K562 (cell line): ENCODE data around the gene DRC3. TPM values are rescaled to one million over a fixed set of nuclear protein-coding genes. Genes with fewer than 3 reads are reported as not detected.

ENCODE experiments used
- ELF1 ChIP-seq: fragments of 200-800 bp; sonication (Bioruptor generic); IDR thresholded peaks from 2 replicates; pipeline ENCODE4 v1.6.1; 2016; ENCODE audit warnings: missing genetic modification characterization, missing compliant biosample characterization
- FUS ChIP-seq: fragments of 200-400 bp; formaldehyde crosslinking; optimal IDR thresholded peaks from 2 replicates; pipeline ENCODE3; 2017; ENCODE audit warnings: low read depth, low read length
- GATA2 ChIP-seq: sonication (generic); formaldehyde crosslinking; IDR thresholded peaks from 2 replicates; pipeline ENCODE4 v1.4.0; 2020; ENCODE audit warnings: mild to moderate bottlenecking, missing genetic modification reagents
- KLF1 ChIP-seq: fragments of 450-650 bp; IDR thresholded peaks from 2 replicates; pipeline ENCODE4 v1.6.1; 2016; ENCODE audit warnings: missing genetic modification characterization, missing compliant biosample characterization
- L3MBTL2 ChIP-seq: fragments of 450-650 bp; IDR thresholded peaks from 2 replicates; pipeline ENCODE4 v1.6.1; 2016; ENCODE audit warnings: mild to moderate bottlenecking, moderate library complexity
- TARDBP ChIP-seq: fragments of 450-650 bp; IDR thresholded peaks from 2 replicates; pipeline ENCODE4 v1.6.1; 2016
- polyA plus RNA-seq, 8 experiments: library from polyadenylated mRNA; depleted of rRNA in 4 of 8; stranded (reverse) in 5 of 8; unstranded in 3 of 8; fragments of >200 nt; fragmentation: Nextera tagmentation in 2 of 8; fragmentation: Illumina TruSeq in 1 of 8; extraction: Ambion mirVana in 2 of 8; extraction: Trizol in 1 of 8; gene quantifications; 2 replicates each; pipeline versions ENCODE4 v1.2.1 to v1.2.3, GENCODE V29; 2011 to 2014; ENCODE audit warnings: inconsistent platforms in 1 of 8, missing spikeins in 1 of 8
- total RNA-seq, 7 experiments: library from RNA; depleted of rRNA in 6 of 7; stranded (reverse); fragments of >200 nt in 6 of 7; fragmentation: Illumina TruSeq in 2 of 7; extraction: Trizol in 2 of 7; gene quantifications; 2 replicates each; pipeline versions ENCODE4 v1.2.1 to v1.2.3, GENCODE V29; 2011 to 2021; ENCODE audit warnings: low replicate concordance in 1 of 7
- TF ChIP-seq, protein P1 (sequence below): fragments of 250-450 bp; sonication (Bioruptor Pico); IDR thresholded peaks from 2 replicates; pipeline ENCODE4 v1.5.0; 2021; ENCODE audit warnings: mild to moderate bottlenecking, moderate library complexity
- TF ChIP-seq, protein P2 (sequence below): sonication (generic); formaldehyde crosslinking; IDR thresholded peaks from 2 replicates; pipeline ENCODE4 v1.5.0; 2020; ENCODE audit warnings: missing genetic modification reagents
- TF ChIP-seq, protein P3 (sequence below): sonication (generic); formaldehyde crosslinking; IDR thresholded peaks from 2 replicates; pipeline ENCODE4 v1.8.0; 2022; ENCODE audit warnings: missing genetic modification reagents, mild to moderate bottlenecking, borderline replicate concordance
- TF ChIP-seq, protein P4 (sequence below), 2 experiments: fragments of 450-650 bp; IDR thresholded peaks; 2 replicates each; pipeline ENCODE4 v1.6.1; 2016; ENCODE audit warnings: mild to moderate bottlenecking in 2 of 2, borderline replicate concordance in 1 of 2, low read depth in 1 of 2, moderate library complexity in 1 of 2
- TF ChIP-seq, protein P5 (sequence below): IDR thresholded peaks from 3 replicates; pipeline ENCODE4 v1.6.1; 2011; ENCODE audit warnings: borderline replicate concordance, mild to moderate bottlenecking; ENCODE audit not compliant: insufficient read length, insufficient read depth

DRC3 gene
- total and polyA plus RNA-seq, 9 of the 15 experiments (the other 6 are each of a cell fraction or from before 2014, with no cell fraction given): 0.10 to 0.84 (median 0.30) TPM; not detected in 3

DNA sequence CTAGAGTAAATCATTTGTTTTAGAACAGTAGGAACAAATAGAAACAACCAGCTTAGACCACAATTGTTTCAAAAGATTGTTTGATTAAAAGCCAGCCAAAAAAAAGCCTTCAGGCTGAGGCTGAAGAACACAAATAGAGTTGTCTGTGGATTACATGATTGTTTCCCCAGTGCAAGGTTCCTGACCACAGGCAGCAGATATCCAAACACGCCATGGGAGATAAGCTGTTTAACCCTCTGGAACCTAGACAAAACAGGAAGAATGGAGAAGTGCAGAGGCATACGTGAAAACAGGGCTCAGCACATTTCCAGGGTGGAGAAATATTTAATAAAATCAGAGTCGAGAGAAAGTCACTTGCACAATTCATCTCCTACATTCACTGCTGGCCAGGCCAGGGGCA is 45.3 kb downstream of the DRC3 start (continued):
- TF ChIP-seq, protein P1, sequence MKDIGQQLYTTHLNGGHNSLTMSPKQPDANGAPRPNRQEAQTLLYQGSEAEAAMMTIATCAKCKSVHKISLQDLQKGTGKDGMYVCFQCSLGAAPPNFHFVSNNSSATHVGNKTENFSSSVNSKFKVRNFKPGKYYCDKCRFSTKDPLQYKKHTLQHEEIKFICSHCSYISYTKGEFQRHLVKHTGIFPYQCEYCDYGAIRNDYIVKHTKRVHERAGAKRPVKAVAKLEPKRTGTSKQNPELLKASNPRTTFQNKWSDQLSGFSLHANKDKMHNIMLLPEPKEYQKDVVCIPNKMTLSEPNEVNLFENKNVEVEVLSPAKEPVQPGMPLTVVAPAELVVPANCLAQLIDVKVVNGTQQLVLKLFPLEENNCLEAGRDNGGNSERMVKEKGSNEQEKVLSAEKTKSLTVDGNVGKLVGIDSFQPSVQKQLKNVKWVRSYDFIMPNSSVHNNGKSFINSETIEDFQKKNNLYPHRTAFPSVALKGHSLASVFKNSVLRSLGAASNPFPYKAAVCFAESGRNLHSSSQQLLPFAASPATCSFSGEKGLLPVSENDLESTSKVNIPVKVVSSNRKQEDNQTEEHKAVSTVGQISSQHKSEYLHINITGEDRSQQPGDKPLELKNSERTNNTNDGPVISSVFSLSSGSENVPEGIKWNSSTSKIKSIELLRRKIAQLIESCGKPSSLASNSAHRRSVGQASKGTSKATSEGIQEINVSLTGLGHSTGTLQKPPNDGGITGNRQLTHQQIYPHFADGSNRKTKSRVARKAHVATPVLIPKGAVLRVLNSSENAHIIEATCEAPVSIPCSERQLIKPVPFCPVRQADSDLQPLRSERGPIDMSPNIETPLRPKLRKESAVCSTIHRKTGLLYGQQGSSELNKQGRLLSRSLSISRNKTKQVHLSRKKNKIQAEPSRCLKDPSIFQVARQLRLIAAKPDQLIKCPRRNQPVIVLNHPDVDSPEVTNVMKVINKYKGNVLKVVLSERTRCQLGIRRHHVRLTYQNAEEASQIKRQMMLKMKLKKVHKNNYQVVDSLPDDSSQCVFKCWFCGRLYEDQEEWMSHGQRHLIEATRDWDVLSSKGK (CRISPR knock-in tag): no peak
- TF ChIP-seq, protein P2, sequence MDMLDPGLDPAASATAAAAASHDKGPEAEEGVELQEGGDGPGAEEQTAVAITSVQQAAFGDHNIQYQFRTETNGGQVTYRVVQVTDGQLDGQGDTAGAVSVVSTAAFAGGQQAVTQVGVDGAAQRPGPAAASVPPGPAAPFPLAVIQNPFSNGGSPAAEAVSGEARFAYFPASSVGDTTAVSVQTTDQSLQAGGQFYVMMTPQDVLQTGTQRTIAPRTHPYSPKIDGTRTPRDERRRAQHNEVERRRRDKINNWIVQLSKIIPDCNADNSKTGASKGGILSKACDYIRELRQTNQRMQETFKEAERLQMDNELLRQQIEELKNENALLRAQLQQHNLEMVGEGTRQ: no peak
- TF ChIP-seq GATA2 (peak; percentile 47; the same call in 1 of the 2 replicates), KLF1 (tag) (no peak), ELF1 (peak; percentile 44), TARDBP (no peak), FUS (no peak), L3MBTL2 (no peak)
- TF ChIP-seq, protein P3, sequence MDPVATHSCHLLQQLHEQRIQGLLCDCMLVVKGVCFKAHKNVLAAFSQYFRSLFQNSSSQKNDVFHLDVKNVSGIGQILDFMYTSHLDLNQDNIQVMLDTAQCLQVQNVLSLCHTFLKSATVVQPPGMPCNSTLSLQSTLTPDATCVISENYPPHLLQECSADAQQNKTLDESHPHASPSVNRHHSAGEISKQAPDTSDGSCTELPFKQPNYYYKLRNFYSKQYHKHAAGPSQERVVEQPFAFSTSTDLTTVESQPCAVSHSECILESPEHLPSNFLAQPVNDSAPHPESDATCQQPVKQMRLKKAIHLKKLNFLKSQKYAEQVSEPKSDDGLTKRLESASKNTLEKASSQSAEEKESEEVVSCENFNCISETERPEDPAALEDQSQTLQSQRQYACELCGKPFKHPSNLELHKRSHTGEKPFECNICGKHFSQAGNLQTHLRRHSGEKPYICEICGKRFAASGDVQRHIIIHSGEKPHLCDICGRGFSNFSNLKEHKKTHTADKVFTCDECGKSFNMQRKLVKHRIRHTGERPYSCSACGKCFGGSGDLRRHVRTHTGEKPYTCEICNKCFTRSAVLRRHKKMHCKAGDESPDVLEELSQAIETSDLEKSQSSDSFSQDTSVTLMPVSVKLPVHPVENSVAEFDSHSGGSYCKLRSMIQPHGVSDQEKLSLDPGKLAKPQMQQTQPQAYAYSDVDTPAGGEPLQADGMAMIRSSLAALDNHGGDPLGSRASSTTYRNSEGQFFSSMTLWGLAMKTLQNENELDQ: no peak
- TF ChIP-seq, protein P4, sequence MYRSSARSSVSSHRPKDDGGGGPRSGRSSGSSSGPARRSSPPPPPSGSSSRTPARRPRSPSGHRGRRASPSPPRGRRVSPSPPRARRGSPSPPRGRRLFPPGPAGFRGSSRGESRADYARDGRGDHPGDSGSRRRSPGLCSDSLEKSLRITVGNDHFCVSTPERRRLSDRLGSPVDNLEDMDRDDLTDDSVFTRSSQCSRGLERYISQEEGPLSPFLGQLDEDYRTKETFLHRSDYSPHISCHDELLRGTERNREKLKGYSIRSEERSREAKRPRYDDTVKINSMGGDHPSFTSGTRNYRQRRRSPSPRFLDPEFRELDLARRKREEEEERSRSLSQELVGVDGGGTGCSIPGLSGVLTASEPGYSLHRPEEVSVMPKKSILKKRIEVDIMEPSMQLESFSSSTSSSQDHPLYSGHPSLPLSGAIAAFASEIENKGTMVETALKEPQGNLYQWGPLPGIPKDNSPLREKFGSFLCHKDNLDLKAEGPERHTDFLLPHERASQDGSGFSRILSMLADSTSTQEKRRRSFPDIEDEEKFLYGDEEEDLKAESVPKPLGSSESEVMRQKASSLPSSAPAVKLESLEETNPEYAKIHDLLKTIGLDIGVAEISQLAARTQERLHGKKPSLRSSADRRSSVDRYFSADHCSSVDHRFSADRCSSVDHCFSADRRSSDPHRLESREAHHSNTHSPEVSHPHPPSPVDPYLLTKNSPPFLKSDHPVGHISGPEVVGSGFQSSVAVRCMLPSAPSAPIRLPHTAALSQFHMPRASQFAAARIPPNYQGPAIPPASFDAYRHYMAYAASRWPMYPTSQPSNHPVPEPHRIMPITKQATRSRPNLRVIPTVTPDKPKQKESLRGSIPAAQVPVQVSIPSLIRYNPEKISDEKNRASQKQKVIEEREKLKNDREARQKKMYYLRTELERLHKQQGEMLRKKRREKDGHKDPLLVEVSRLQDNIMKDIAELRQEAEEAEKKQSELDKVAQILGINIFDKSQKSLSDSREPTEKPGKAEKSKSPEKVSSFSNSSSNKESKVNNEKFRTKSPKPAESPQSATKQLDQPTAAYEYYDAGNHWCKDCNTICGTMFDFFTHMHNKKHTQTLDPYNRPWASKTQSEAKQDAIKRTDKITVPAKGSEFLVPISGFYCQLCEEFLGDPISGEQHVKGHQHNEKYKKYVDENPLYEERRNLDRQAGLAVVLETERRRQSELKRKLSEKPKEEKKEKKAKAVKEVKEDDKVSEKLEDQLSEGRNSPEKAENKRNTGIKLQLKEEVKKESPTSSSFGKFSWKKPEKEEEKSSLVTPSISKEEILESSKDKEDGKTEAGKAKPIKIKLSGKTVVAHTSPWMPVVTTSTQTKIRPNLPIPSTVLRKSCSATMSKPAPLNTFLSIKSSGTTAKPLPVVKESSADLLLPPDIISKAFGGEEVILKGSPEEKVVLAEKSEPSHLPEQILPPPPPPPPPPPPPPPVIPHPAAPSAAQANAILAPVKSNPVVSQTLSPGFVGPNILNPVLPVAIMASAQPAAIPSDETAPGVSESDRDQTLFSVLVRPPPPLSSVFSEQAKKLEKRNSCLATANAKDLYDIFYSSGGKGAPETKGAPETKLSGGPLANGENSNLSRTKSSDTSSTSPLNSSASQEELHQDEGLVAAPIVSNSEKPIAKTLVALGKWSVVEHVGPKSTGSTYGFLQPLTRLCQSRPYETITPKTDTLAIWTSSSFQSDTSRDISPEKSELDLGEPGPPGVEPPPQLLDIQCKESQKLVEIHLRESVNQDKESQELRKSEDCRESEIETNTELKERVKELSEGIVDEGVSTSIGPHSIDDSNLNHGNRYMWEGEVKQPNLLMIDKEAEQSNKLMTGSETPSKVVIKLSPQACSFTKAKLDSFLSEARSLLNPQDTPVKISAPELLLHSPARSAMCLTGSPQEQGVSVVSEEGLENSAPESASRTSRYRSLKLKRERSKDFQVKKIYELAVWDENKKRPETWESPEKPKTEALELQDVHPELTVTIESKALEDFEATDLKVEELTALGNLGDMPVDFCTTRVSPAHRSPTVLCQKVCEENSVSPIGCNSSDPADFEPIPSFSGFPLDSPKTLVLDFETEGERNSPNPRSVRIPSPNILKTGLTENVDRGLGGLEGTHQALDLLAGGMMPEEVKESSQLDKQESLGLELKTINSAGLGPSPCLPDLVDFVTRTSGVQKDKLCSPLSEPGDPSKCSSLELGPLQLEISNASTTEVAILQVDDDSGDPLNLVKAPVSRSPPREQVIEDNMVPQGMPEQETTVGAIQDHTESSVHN (IDR thresholded peaks at IDR 0.05; ENCODE audit: borderline replicate concordance in 1 of 2, low read depth in 1 of 2): no peak
- TF ChIP-seq, protein P5, sequence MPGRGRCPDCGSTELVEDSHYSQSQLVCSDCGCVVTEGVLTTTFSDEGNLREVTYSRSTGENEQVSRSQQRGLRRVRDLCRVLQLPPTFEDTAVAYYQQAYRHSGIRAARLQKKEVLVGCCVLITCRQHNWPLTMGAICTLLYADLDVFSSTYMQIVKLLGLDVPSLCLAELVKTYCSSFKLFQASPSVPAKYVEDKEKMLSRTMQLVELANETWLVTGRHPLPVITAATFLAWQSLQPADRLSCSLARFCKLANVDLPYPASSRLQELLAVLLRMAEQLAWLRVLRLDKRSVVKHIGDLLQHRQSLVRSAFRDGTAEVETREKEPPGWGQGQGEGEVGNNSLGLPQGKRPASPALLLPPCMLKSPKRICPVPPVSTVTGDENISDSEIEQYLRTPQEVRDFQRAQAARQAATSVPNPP: no peak
